C4-2B (cell line): ENCODE results near the gene ADGRA3.

Experiments used
- ZFX ChIP-seq: fragments of 450-650 bp; IDR thresholded peaks from 2 replicates; pipeline ENCODE4 v1.6.1; 2017
- TF ChIP-seq, protein P1 (sequence below): fragments of 450-650 bp; conservative IDR thresholded peaks from 2 replicates; pipeline ENCODE4 v1.5.1; 2017; ENCODE audit warnings: mild to moderate bottlenecking

DNA sequence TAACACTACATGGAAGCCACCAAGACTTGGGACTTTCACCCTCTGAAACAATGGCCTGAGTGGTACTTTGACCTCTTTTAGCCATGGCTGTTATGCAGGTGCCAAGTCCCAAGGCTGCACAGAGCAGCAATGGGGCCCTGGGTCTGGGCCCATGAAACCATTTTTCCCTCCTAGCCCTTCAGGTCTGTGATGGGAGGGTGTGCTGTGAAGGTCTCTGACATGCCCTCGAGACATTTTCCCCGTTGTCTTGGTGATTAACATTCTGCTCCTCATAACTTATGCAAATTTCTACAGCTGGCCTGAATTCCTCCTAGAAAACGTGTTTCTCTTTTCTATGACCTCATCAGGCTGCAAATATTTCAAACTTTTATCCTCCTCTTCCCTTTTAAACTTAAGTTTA is 30.4 kb upstream of the ADGRA3 start:
- TF ChIP-seq, protein P1, sequence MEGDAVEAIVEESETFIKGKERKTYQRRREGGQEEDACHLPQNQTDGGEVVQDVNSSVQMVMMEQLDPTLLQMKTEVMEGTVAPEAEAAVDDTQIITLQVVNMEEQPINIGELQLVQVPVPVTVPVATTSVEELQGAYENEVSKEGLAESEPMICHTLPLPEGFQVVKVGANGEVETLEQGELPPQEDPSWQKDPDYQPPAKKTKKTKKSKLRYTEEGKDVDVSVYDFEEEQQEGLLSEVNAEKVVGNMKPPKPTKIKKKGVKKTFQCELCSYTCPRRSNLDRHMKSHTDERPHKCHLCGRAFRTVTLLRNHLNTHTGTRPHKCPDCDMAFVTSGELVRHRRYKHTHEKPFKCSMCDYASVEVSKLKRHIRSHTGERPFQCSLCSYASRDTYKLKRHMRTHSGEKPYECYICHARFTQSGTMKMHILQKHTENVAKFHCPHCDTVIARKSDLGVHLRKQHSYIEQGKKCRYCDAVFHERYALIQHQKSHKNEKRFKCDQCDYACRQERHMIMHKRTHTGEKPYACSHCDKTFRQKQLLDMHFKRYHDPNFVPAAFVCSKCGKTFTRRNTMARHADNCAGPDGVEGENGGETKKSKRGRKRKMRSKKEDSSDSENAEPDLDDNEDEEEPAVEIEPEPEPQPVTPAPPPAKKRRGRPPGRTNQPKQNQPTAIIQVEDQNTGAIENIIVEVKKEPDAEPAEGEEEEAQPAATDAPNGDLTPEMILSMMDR = no peak
- no peak for TF ChIP-seq ZFX
